ENCODE data around the gene SFMBT1.
"Not testable (repeated sequence)": the region's sequence is repeated elsewhere in the genome, so short reads cannot be mapped to it uniquely, and the experiment has no call there.

The SFMBT1 gene

DNA sequence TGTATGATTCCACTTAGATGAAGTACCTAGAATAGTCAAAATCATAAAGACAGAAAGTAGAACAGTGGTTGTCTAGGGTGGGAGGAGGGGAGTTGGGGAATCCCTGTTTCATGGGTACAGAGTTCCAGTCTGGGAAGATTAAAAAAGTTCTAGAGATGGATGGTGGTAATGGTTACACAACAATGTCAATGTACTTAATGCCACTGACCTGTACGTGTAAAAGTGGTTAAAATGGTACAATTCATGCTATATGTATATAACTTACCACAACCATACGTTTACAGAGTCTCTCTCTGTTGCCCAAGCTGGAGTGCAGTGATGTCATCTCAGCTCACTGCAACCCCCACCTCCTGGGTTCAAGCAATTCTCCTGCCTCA lies 6.5 kb downstream of the SFMBT1 start:
- no peak for DNase-seq (ENCODE audit: low spot score)
- TF ChIP-seq, protein P1, sequence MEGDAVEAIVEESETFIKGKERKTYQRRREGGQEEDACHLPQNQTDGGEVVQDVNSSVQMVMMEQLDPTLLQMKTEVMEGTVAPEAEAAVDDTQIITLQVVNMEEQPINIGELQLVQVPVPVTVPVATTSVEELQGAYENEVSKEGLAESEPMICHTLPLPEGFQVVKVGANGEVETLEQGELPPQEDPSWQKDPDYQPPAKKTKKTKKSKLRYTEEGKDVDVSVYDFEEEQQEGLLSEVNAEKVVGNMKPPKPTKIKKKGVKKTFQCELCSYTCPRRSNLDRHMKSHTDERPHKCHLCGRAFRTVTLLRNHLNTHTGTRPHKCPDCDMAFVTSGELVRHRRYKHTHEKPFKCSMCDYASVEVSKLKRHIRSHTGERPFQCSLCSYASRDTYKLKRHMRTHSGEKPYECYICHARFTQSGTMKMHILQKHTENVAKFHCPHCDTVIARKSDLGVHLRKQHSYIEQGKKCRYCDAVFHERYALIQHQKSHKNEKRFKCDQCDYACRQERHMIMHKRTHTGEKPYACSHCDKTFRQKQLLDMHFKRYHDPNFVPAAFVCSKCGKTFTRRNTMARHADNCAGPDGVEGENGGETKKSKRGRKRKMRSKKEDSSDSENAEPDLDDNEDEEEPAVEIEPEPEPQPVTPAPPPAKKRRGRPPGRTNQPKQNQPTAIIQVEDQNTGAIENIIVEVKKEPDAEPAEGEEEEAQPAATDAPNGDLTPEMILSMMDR (IDR thresholded peaks at IDR 0.05; ENCODE audit: extremely low read depth, insufficient read depth, missing control alignments): no peak
- in situ Hi-C loops (cut with MboI; ENCODE audit: low pct_unique_long_range_greater_than_20kb, low sequenced_read_pairs, unreplicated experiment): no loop called here

- in situ Hi-C loops (cut with MboI; ENCODE audit: low pct_unique_long_range_greater_than_20kb, low sequenced_read_pairs, unreplicated experiment): no loop called here
- DNase-seq (ENCODE audit: low spot score): no peak
Observed at GRCh38 chr3:53038679-53039375, 7.0 kb downstream of the SFMBT1 start.

GRCh38 chr3:53035825-53036619 lies 9.9 kb downstream of the SFMBT1 start:
- DNase-seq (ENCODE audit: low spot score): no peak
- in situ Hi-C loops (cut with MboI; ENCODE audit: low pct_unique_long_range_greater_than_20kb, low sequenced_read_pairs, unreplicated experiment): no loop called here
- TF ChIP-seq, protein P1 (IDR thresholded peaks at IDR 0.05; ENCODE audit: extremely low read depth, insufficient read depth, missing control alignments): no peak

More at GRCh38 chr3:53038679-53039375, 7.0 kb downstream of the SFMBT1 start:
- TF ChIP-seq, protein P1 (IDR thresholded peaks at IDR 0.05; ENCODE audit: extremely low read depth, insufficient read depth, missing control alignments): no peak

DNA sequence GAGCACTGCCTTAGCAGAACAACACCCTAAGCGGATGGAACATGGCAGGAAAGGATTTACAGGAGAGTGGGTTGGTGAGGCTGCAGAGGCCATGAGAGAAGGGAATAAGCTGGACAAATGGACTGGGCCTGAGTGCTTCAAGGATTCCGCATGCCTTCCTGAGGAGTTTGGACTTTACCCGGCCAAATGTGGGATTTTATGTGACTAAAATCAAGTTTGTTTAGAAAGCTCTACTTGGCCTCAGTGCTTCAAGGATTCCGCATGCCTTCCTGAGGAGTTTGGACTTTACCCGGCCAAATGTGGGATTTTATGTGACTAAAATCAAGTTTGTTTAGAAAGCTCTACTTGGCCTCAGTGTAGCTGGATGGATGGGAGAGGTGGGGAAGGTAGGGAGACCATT lies 10.9 kb downstream of the SFMBT1 start:
- in situ Hi-C loops (cut with MboI; ENCODE audit: low pct_unique_long_range_greater_than_20kb, low sequenced_read_pairs, unreplicated experiment); DNase-seq (ENCODE audit: low spot score): not testable (repeated sequence)

- in situ Hi-C loops (cut with MboI; ENCODE audit: low pct_unique_long_range_greater_than_20kb, low sequenced_read_pairs, unreplicated experiment); DNase-seq (ENCODE audit: low spot score): not testable (repeated sequence)
Observed at GRCh38 chr3:53034411-53034810, 11.5 kb downstream of the SFMBT1 start.

GRCh38 chr3:53032609-53033008 lies 13.3 kb downstream of the SFMBT1 start:
- in situ Hi-C loops (cut with MboI; ENCODE audit: low pct_unique_long_range_greater_than_20kb, low sequenced_read_pairs, unreplicated experiment): no loop called here
- no peak for DNase-seq (ENCODE audit: low spot score)
- TF ChIP-seq, protein P1 (IDR thresholded peaks at IDR 0.05; ENCODE audit: extremely low read depth, insufficient read depth, missing control alignments): no peak

DNA sequence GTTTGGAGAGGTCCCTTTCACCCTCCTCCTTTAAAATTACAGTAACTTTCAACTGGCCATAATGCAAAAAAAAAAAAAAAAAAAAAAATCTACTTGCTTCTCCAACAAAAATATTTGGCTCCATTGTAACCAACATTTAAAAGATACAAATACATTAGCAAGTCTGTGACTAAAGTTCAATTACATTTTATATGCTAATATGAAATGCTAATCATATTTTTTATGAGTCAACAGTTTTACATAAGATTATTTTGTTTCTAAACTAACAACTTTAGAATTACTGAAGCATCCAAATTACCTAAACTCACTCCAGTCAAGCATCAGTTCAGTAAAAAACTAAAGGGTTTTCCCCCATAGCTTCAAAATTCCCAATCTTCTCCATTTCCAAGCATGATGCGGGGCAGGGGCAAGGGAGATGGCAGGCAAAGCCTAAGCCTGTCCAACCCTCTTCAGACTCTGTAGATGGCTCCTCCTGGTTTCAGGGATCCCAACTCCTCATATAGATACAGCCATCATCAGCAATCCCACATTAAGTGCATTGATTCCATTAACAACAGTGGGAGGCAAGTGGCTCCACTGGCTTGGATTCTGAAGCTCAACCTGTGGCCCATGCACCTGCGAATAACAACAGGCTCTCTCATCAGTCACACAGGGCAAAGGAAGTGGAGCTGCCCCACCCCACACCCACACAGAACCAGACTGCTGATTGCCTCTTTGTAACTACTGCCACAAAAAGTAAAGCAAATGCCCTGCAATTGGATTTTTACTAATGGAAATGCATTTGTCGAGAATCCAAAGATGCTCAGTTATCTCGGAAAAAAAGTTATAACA lies 15.0 kb downstream of the SFMBT1 start:
- peak; percentile 38 for DNase-seq (ENCODE audit: low spot score)
- TF ChIP-seq, protein P1 (IDR thresholded peaks at IDR 0.05; ENCODE audit: extremely low read depth, insufficient read depth, missing control alignments): no peak
- in situ Hi-C loops (cut with MboI; ENCODE audit: low pct_unique_long_range_greater_than_20kb, low sequenced_read_pairs, unreplicated experiment): no loop called here
